Upper lobe of right lung (tissue), 1 donor: ENCODE measurements around the gene ITGA2. TPM values are rescaled to one million over a fixed set of nuclear protein-coding genes. Genes with fewer than 3 reads are reported as not detected.
"Not testable (repeated sequence)": the region's sequence is repeated elsewhere in the genome, so short reads cannot be mapped to it uniquely, and the experiment has no call there.

ENCODE experiments used
- ATAC-seq: fragments of 200-7000 bp; cut with Tn5 transposase; one replicate; pipeline ENCODE4 v1.9.1; 2020; ENCODE audit warnings: mild to moderate bottlenecking, moderate library complexity
- DNase-seq: peaks from one replicate; pipeline ENCODE4 v3.0.0-alpha.2; 2020
- H3K27ac ChIP-seq: fragments of 200-600 bp; one replicate; pipeline ENCODE4 v1.8.0; 2022
- H3K27me3 ChIP-seq: fragments of 200-600 bp; one replicate; pipeline ENCODE4 v1.8.0; 2022; ENCODE audit warnings: mild to moderate bottlenecking
- H3K36me3 ChIP-seq: fragments of 200-600 bp; one replicate; pipeline ENCODE4 v1.8.0; 2022
- H3K4me1 ChIP-seq: fragments of 200-600 bp; one replicate; pipeline ENCODE4 v1.8.0; 2022
- H3K4me3 ChIP-seq: fragments of 200-600 bp; one replicate; pipeline ENCODE4 v1.8.0; 2022; ENCODE audit warnings: mild to moderate bottlenecking
- H3K9me3 ChIP-seq: fragments of 200-600 bp; one replicate; pipeline ENCODE4 v1.8.0; 2022
- CTCF ChIP-seq: fragments of 200-600 bp; IDR thresholded peaks from one replicate; pipeline ENCODE4 v1.8.0; 2022; ENCODE audit warnings: antibody characterized with exemption
- intact Hi-C: fragments of 100-400 bp; cut with DNase I; formaldehyde crosslinking; loops from one replicate; pipeline ENCODE4 v1.11.0; 2022
- total RNA-seq: library from RNA; stranded (reverse); fragmentation: NEBNext Ultra II Directional; extraction: Animal tissue kit (Norgen Biotek cat#: 25700); gene quantifications from one replicate; pipeline ENCODE4 v1.2.1, GENCODE V29; 2021
- donor health status: DM: no; HTN: yes; CAD: no; lungs with severe emphysema.

The ITGA2 gene
- total RNA-seq, 1 donor from 2014 or later, result 17.7 TPM

DNA sequence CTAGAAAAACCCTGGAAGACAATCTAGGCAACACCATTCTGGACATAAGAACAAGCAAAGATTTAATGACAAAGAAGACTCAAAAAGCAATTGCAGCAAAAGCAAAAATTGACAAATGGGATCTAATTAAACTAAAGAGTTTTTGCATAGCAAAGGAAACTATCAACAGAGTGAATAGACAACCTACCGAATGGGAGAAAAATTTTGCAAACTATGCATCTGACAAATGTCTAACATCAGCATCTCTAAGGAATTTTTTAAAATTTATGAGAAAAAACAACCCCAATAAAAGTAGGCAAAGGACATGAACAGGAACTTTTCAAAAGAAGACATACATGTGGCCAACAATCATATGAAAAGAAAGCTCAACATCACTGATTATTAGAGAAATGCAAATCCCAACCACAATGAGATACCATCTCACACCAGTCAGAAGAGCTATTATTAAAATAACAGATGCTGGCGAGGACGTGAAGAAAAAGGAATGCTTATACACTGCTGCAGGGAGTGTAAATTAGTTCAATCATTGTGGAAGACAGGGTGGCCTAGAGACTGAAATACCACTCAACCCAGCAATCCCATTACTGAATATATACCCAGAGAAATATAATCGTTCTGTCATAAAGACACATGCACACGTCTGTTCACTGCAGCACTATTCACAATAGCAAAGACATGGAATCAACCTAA lies 116.6 kb downstream of the ITGA2 start:
- H3K4me1 ChIP-seq, result peaks cover 8% of the 10 kb centered on the region
- intact Hi-C loops, result no loop called here
- no peaks in the 10 kb centered on the region for H3K27me3 ChIP-seq
- ATAC-seq (no peak), DNase-seq (no peak)
- H3K4me3 ChIP-seq, result no peak overlapping the region
- TF ChIP-seq CTCF, result no peak
- H3K36me3 ChIP-seq, result peaks cover 31% of the 10 kb centered on the region
- no peak overlapping the region for H3K27ac ChIP-seq
- no peaks in the 10 kb centered on the region for H3K9me3 ChIP-seq

DNA sequence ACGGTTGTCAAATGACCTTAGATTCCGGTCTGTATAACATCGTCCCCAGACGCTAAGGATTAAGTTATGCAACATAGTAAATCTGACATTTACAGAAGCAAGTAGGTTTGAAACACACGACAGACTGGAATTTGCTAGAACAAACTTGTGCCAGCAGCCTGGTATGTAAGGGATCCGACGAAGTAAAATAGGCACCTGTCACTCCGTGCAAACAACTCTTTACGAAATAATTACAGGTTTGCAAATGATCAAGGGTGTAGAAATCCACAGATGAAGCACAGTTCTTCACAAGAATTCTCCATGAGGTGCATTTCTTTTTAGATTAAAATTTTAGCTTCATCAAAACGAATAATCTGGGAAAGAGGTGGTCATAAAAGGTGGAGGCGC lies 119.9 kb downstream of the ITGA2 start:
- ATAC-seq (peak; percentile 20), DNase-seq (no peak)
- Histone ChIP-seq H3K9me3 (no peaks in the 10 kb centered on the region), H3K27ac (peak overlapping the region; percentile 77), H3K4me1 (peaks cover 8% of the 10 kb centered on the region), H3K36me3 (peaks cover 8% of the 10 kb centered on the region), H3K4me3 (peak overlapping the region; percentile 81), H3K27me3 (no peaks in the 10 kb centered on the region)
- no peak for TF ChIP-seq CTCF
- intact Hi-C loops, result no loop called here

DNA sequence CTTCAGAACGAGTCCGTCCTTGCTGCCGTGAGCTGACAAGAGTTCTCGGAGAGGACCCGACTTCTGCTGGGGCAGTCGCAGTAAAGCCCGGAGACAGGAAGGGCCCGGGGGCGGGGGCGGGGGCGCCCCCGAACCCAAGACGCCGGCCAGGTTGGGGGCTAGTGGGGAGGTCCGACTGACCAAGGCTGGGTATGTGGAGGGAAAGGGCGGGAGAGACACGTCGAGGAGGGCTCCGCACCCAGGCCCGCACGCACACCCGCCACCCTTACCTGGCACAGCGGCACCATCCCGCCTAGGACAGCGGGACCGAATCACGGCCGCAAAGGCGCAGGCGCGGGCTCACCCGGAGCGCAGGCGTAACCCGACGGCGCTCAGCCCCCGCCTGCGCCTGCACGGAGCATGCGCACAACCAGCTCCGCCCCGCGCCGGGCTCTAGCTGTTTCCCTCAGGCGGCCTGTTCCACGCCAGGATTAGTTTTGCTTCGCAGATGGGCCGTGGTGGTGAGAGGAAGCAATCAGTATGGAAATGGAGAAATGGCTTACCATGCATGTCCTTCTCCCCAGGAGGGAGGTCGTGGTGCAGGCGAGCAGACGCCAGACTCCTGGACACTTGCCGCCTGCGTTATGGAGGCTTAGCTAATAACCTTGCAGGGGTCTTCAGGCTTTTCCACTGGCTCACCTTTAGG lies 120.4 kb downstream of the ITGA2 start, which contains the start of gene MOCS2:
Gene MOCS2 (minus strand): TSS at position 315 of the 685 bp plus-strand sequence. CDS start 2,583 bp downstream, outside the sequence.
- Histone ChIP-seq H3K36me3 (peaks cover 4% of the 10 kb centered on the region), H3K27ac (peak within 1 kb of the TSS; percentile 77), H3K4me1 (peaks cover 8% of the 10 kb centered on the region), H3K27me3 (no peaks in the 10 kb centered on the region), H3K4me3 (peak within 1 kb of the TSS; percentile 81), H3K9me3 (no peaks in the 10 kb centered on the region)
- intact Hi-C loops, result no loop called here
- no peak for TF ChIP-seq CTCF
- ATAC-seq (peak; percentile 100), DNase-seq (peak; percentile 96)

- Histone ChIP-seq H3K9me3 (no peaks in the 10 kb centered on the region), H3K27ac (peak overlapping the region; percentile 77), H3K27me3 (no peaks in the 10 kb centered on the region), H3K4me3 (peak overlapping the region; percentile 81), H3K36me3 (no peaks in the 10 kb centered on the region), H3K4me1 (peaks cover 8% of the 10 kb centered on the region)
- intact Hi-C loops, result no loop called here
- TF ChIP-seq CTCF, result no peak
- DNase-seq (no peak), ATAC-seq (no peak)
Observed at GRCh38 chr5:53110156-53110555, 121.0 kb downstream of the ITGA2 start.

- DNase-seq (no peak), ATAC-seq (no peak)
- TF ChIP-seq CTCF, result no peak
- Histone ChIP-seq H3K27me3 (no peaks in the 10 kb centered on the region), H3K27ac (no peak overlapping the region), H3K4me1 (peaks cover 8% of the 10 kb centered on the region), H3K9me3 (no peaks in the 10 kb centered on the region), H3K4me3 (no peak overlapping the region), H3K36me3 (no peaks in the 10 kb centered on the region)
- intact Hi-C loops, result no loop called here
Observed at GRCh38 chr5:53111139-53111538, 122.0 kb downstream of the ITGA2 start.

- DNase-seq, H3K9me3 ChIP-seq, H3K4me1 ChIP-seq, H3K27ac ChIP-seq, intact Hi-C loops, H3K4me3 ChIP-seq, H3K36me3 ChIP-seq, ATAC-seq, H3K27me3 ChIP-seq: not testable (repeated sequence)
Observed at GRCh38 chr5:53112307-53112706, 123.2 kb downstream of the ITGA2 start.
